Measurements from ENCODE around the gene ACOT12.
"Not testable (repeated sequence)": the region's sequence is repeated elsewhere in the genome, so short reads cannot be mapped to it uniquely, and the experiment has no call there.

Gene ACOT12

GRCh38 chr5:81393783-81394718 is at the start of gene ACOT12:
Gene ACOT12, minus strand, starts transcription at chr5:81394134. Its CDS starts 20 bp downstream, at chr5:81394114.
- DNase-seq, result peak; percentile 2

GRCh38 chr5:81435023-81435422 is 41.1 kb upstream of the ACOT12 start:
- no peak for DNase-seq

- DNase-seq, result no peak
These were observed 36.1 kb upstream of the ACOT12 start for GRCh38 chr5:81429985-81430384.

DNA sequence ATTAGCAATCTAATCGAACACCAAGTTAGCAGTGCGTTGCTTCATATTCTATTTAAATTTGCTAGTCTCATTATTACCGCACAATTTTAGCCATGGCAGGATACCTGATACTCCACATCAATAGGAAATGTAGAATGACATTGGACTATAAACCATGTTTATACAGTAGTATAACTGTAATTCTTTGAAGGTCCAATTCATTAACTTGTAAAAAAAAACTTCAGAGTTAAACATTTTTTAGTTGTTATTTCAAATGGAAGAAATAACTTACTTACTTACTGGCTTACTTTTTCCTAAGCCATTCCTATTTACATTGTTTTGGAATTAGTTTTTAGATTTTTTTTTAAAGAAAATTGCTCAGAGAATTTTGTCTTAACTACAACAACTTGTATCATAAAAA is 35.4 kb upstream of the ACOT12 start:
- DNase-seq, result no peak

DNA sequence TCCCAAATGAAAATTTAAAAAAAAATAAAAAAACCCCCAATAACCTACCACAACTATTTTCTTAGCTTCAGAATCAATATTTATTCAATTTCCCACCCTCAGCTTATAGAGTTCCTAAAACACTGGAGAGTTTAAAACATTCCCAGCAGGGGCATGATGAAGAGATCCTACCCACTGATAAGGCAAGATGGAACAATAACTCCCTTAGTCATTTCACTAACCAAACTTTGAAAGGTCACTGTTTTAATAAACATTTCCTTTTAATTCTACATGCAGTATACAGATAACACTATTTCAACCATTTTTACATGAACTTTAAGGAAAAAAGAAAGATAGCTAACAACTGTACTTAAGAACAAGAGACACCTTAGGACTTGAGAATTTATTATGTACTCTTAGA is 34.9 kb upstream of the ACOT12 start:
- DNase-seq, result no peak

GRCh38 chr5:81428446-81428845 is 34.5 kb upstream of the ACOT12 start:
- DNase-seq, result no peak

- no peak for DNase-seq
These were observed 33.6 kb upstream of the ACOT12 start for GRCh38 chr5:81427566-81427965.

- DNase-seq, result no peak
These were observed 32.6 kb upstream of the ACOT12 start for GRCh38 chr5:81426359-81427030.

GRCh38 chr5:81425569-81425968 is 31.6 kb upstream of the ACOT12 start:
- no peak for DNase-seq

- DNase-seq, result no peak
These were observed 30.8 kb upstream of the ACOT12 start for GRCh38 chr5:81424728-81425127.

DNA sequence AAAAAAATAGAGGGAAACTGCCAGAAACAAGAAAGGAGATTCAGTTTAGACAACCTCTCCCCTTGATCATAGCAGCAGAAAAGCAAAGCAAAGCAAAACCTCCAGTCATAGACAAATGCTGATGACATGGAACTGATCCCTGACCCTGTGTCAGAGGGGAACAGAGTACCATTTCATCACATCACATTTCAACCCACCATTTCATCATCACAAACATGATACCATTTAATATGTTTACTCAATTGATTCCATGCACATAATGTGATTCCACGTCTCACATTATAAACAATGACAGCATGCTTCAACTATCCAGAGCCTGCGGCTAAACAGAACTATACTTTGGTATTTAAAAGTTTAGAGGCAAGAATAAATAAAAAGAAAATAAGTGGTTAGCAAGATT is 28.7 kb upstream of the ACOT12 start:
- DNase-seq, result no peak

DNA sequence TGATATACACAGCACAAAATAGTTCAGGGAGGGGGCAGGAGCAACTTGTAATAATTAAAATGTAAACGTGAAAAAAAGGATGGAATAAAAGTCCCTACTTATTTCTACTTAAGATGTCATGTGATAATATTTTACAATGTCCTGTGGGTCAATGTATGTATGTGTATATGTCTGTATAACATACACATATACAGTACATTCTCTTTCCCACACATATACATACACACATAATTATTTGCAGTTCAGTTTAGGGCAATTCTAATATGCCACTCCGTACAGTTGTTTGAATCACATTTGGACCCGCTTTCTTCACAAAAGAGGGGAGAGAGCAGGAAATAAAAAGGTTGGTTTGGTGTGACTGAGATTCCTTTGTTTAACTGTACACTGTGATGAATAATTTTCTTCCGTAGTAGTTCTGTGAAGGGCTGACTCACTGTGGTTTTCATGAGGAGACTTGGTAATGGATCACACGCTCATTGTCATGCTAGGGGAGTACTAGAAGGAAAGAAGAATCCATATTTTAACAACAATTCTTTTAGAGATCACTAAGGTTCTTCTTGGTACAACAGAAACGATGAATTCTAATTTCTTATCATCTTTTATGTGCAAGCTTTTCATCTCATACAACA is 26.2 kb upstream of the ACOT12 start:
- DNase-seq, result no peak

- no peak for DNase-seq
These were observed 24.7 kb upstream of the ACOT12 start for GRCh38 chr5:81418606-81419005.

- DNase-seq, result no peak
These were observed 23.1 kb upstream of the ACOT12 start for GRCh38 chr5:81417052-81417451.

GRCh38 chr5:81409896-81410295 is 16.0 kb upstream of the ACOT12 start:
- DNase-seq, result no peak

- DNase-seq, result no peak
These were observed 15.4 kb upstream of the ACOT12 start for GRCh38 chr5:81409361-81409760.

DNA sequence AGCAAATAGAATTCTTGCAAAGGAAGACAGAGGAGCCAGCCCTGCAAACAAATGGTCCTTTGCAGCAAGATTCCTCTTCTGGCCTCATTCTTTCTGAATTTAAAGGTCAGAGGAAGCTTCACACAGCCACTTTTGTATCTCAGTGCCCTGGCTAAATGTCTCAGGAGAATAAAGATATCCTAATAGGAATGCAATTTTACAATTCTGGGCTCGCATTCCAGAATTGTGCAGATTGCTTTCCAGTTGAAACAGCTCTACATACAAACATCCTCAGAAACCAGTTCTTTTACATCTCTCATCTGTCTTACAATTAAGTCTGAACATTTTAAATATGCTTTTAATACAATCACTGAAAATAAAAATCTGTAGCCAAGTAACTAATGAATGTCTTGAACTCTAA is 14.6 kb upstream of the ACOT12 start:
- no peak for DNase-seq

DNA sequence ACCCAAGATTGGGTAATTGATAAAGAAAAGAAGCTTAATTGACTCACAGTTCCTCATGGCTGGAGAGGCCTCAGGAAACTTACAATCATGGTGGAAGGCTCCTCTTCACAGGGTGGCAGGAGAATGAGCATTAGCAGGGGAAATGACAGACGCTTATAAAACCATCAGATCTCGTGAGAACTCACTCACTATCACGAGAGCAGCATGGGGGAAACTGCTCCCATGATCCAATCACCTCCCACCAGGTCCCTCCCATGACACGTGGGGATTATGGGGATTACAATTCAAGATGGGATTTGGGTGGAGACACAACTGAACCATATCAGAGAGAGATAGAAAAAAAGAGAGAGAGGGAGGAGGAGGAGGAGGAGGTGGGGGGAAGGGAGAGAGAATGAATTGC is 13.9 kb upstream of the ACOT12 start:
- not testable (repeated sequence) for DNase-seq

DNA sequence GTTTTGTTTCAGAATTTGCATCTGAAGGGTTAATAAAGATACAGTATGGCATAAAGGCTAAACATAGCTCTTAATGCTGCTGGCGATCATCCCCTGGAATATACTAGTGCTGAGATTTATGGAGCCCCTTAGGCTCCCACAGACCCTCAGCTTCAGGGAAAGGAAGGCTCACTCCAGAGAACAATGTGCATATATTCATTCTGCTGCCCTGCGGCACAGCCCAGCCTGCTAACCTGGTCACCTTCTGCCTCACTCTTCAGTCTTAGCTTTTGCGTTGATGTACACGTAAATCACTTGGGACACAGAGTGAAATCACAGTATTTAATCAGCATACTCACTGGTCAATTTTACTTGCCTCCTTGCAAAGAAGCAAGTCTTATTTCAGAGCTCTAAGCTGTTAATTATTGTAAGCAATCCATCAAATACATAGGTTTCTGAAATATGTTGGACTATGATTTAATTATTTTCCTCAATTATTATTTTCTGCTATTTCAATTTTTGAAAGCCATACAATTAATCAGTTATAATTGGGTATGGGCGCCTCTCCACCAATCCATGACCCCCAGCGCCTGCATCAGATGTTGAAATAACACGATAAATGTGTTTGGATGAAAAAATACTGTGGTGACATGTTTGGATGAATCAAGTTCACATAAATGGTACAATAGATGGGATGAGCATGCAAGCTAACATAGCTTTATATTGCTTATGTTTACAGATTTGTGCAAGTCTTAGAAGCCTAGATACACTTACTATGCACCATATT is 11.4 kb upstream of the ACOT12 start:
- no peak for DNase-seq

DNA sequence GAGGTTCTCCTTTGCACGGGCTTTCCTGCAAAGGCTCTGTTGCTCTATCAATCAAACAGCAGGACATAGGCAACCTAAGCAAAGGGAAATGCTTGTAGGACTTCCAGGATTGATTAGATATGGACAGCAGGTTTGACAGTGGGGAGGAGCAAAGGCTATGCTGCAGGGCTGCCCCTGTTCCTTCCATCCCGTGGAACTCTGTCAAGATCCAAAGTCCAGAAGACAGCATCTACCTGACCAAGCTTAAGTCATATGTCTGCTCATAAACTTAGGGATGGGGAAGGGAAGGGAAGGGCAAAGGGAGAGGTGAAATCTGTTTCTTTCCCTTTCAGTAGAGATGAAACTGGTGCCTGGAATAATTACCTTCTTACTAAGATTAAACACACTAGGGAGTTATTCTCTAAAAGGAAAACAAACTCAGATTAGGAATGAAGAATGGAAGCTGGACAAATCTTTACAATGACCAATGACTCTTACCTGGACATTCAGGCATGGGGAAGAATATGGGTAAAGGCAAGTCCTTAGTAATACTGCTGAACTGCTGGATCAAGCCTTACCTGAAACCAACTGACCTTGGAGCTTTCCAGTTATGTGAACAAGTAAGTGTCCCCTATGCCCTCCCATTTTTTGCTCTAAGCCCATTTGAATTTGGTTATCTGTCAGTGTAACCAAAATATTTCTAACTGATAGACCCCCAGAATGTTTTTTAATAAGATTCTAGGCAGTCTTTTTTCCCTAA is 8.4 kb upstream of the ACOT12 start:
- no peak for DNase-seq

DNA sequence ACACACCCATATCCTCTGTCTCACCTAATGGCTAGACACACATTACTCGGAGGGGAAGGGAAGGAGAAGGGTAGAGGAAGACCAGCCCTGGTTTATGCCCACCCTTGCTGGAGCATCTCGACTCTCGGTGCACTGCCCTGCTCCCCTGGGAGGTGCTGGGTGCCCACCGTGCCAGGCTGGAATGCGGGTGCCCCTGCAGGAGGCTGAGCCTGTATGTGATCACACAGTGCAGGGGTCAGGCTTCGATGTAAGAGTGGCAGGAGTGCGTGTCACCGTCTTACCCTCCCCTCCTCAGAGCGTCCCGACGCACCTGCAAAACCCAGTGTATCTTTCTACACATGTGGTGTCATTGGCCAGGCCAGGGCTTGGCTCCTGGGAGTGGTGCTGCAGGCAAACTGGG is 7.3 kb upstream of the ACOT12 start:
- no peak for DNase-seq

GRCh38 chr5:81400375-81400774 is 6.4 kb upstream of the ACOT12 start:
- DNase-seq, result no peak
